ENCODE data around the gene SF3A2.

Gene SF3A2

GRCh38 chr19:2207991-2208860, 28.4 kb upstream of the SF3A2 start:
- Histone ChIP-seq H3K9me3 (ENCODE audit: control extremely low read depth in 1 of 5, control insufficient read depth in 4 of 5, insufficient read depth in 2 of 5, low read depth in 1 of 5, low read length in 4 of 5) (no peaks in the 10 kb centered on the region), H3K4me3 (ENCODE audit: control insufficient read depth in 1 of 7, extremely low read depth in 1 of 7, insufficient read depth in 4 of 7, low read depth in 2 of 7, low read length in 6 of 7) (no peak overlapping the region), H3K4me1 (ENCODE audit: control extremely low read depth in 1 of 4, control insufficient read depth in 4 of 4, insufficient read depth in 4 of 4, low read length in 3 of 4) (no peaks in the 10 kb centered on the region), H3K27me3 (replicated peaks in 2 of 5; ENCODE audit: control insufficient read depth in 4 of 5, insufficient read depth in 5 of 5, low read length in 4 of 5) (no peaks in the 10 kb centered on the region), H3K27ac (ENCODE audit: insufficient read depth in 1 of 2, low read depth in 1 of 2, low read length in 2 of 2, poor library complexity in 1 of 2, severe bottlenecking in 2 of 2) (no peak overlapping the region), H3K36me3 (ENCODE audit: control insufficient read depth in 4 of 4, insufficient read depth in 4 of 4, low read length in 3 of 4) (peaks cover 0 to 85% (median 59%) of the 10 kb centered on the region in 4 experiments)
- WGBS (ENCODE audit: insufficient coverage): 93% methylated on average over 29 of the region's 36 CpGs
- ChIA-PET CTCF (interaction anchor here (1.2 to 1.6 kb wide), 2 partner anchors 8 to 13 kb away, joined by 3 to 6 read pairs; no protein-coding TSS in a partner anchor), POLR2A (interaction anchor here (0.6 kb wide), 1 partner anchor 20 kb away, joined by 3 read pairs; no protein-coding TSS in a partner anchor)
- DNase-seq: peak in 2 of 3 donors; percentile 14 to 25

GRCh38 chr19:2208975-2209374, 27.6 kb upstream of the SF3A2 start:
- DNase-seq: no peak
- POLR2A ChIA-PET: interaction anchor here (0.6 kb wide), 1 partner anchor 21 kb away, joined by 3 read pairs; no protein-coding TSS in a partner anchor
- CTCF ChIA-PET: no interaction called here
- Histone ChIP-seq H3K36me3 (ENCODE audit: control insufficient read depth in 4 of 4, insufficient read depth in 4 of 4, low read length in 3 of 4) (peaks cover 0 to 85% (median 62%) of the 10 kb centered on the region in 4 experiments), H3K9me3 (ENCODE audit: control extremely low read depth in 1 of 5, control insufficient read depth in 4 of 5, insufficient read depth in 2 of 5, low read depth in 1 of 5, low read length in 4 of 5) (no peaks in the 10 kb centered on the region), H3K27me3 (replicated peaks in 2 of 5; ENCODE audit: control insufficient read depth in 4 of 5, insufficient read depth in 5 of 5, low read length in 4 of 5) (no peaks in the 10 kb centered on the region), H3K4me3 (ENCODE audit: control insufficient read depth in 1 of 7, extremely low read depth in 1 of 7, insufficient read depth in 4 of 7, low read depth in 2 of 7, low read length in 6 of 7) (no peak overlapping the region), H3K27ac (ENCODE audit: insufficient read depth in 1 of 2, low read depth in 1 of 2, low read length in 2 of 2, poor library complexity in 1 of 2, severe bottlenecking in 2 of 2) (no peak overlapping the region), H3K4me1 (ENCODE audit: control extremely low read depth in 1 of 4, control insufficient read depth in 4 of 4, insufficient read depth in 4 of 4, low read length in 3 of 4) (no peaks in the 10 kb centered on the region)
- WGBS (ENCODE audit: insufficient coverage): 89% methylated on average over 10 of the region's 10 CpGs

GRCh38 chr19:2209408-2209807, 27.2 kb upstream of the SF3A2 start:
- no peaks in the 10 kb centered on the region for H3K9me3 ChIP-seq (ENCODE audit: control extremely low read depth in 1 of 5, control insufficient read depth in 4 of 5, insufficient read depth in 2 of 5, low read depth in 1 of 5, low read length in 4 of 5)
- CTCF ChIA-PET: no interaction called here
- no peak overlapping the region for H3K4me3 ChIP-seq (ENCODE audit: control insufficient read depth in 1 of 7, extremely low read depth in 1 of 7, insufficient read depth in 4 of 7, low read depth in 2 of 7, low read length in 6 of 7)
- peaks cover under 1 to 85% (median 63%) of the 10 kb centered on the region in 4 experiments for H3K36me3 ChIP-seq (ENCODE audit: control insufficient read depth in 4 of 4, insufficient read depth in 4 of 4, low read length in 3 of 4)
- no peak for DNase-seq
- 96% methylated on average over 10 of the region's 17 CpGs for WGBS (ENCODE audit: insufficient coverage)
- H3K4me1 ChIP-seq (ENCODE audit: control extremely low read depth in 1 of 4, control insufficient read depth in 4 of 4, insufficient read depth in 4 of 4, low read length in 3 of 4): no peaks in the 10 kb centered on the region
- H3K27me3 ChIP-seq (replicated peaks in 2 of 5; ENCODE audit: control insufficient read depth in 4 of 5, insufficient read depth in 5 of 5, low read length in 4 of 5): no peaks in the 10 kb centered on the region
- POLR2A ChIA-PET: no interaction called here
- H3K27ac ChIP-seq (ENCODE audit: insufficient read depth in 1 of 2, low read depth in 1 of 2, low read length in 2 of 2, poor library complexity in 1 of 2, severe bottlenecking in 2 of 2): no peak overlapping the region

- H3K4me1 ChIP-seq (ENCODE audit: control extremely low read depth in 1 of 4, control insufficient read depth in 4 of 4, insufficient read depth in 4 of 4, low read length in 3 of 4): no peaks in the 10 kb centered on the region
- WGBS (ENCODE audit: insufficient coverage): 93% methylated on average over 13 of the region's 21 CpGs
- peaks cover 3 to 87% (median 68%) of the 10 kb centered on the region in 4 experiments for H3K36me3 ChIP-seq (ENCODE audit: control insufficient read depth in 4 of 4, insufficient read depth in 4 of 4, low read length in 3 of 4)
- ChIA-PET CTCF (no interaction called here), POLR2A (no interaction called here)
- no peak overlapping the region for H3K27ac ChIP-seq (ENCODE audit: insufficient read depth in 1 of 2, low read depth in 1 of 2, low read length in 2 of 2, poor library complexity in 1 of 2, severe bottlenecking in 2 of 2)
- H3K4me3 ChIP-seq (ENCODE audit: control insufficient read depth in 1 of 7, extremely low read depth in 1 of 7, insufficient read depth in 4 of 7, low read depth in 2 of 7, low read length in 6 of 7): no peak overlapping the region
- DNase-seq: no peak
- no peaks in the 10 kb centered on the region for H3K27me3 ChIP-seq (replicated peaks in 2 of 5; ENCODE audit: control insufficient read depth in 4 of 5, insufficient read depth in 5 of 5, low read length in 4 of 5)
- H3K9me3 ChIP-seq (ENCODE audit: control extremely low read depth in 1 of 5, control insufficient read depth in 4 of 5, insufficient read depth in 2 of 5, low read depth in 1 of 5, low read length in 4 of 5): no peaks in the 10 kb centered on the region
These were observed 26.4 kb upstream of the SF3A2 start for GRCh38 chr19:2210206-2210605.

GRCh38 chr19:2210987-2211740, 25.5 kb upstream of the SF3A2 start:
- ChIA-PET POLR2A (no interaction called here), CTCF (no interaction called here)
- 99% methylated on average over 33 of the region's 33 CpGs for WGBS (ENCODE audit: insufficient coverage)
- Histone ChIP-seq H3K4me3 (ENCODE audit: control insufficient read depth in 1 of 7, extremely low read depth in 1 of 7, insufficient read depth in 4 of 7, low read depth in 2 of 7, low read length in 6 of 7) (no peak overlapping the region), H3K27me3 (replicated peaks in 2 of 5; ENCODE audit: control insufficient read depth in 4 of 5, insufficient read depth in 5 of 5, low read length in 4 of 5) (no peaks in the 10 kb centered on the region), H3K9me3 (ENCODE audit: control extremely low read depth in 1 of 5, control insufficient read depth in 4 of 5, insufficient read depth in 2 of 5, low read depth in 1 of 5, low read length in 4 of 5) (no peaks in the 10 kb centered on the region), H3K4me1 (ENCODE audit: control extremely low read depth in 1 of 4, control insufficient read depth in 4 of 4, insufficient read depth in 4 of 4, low read length in 3 of 4) (no peaks in the 10 kb centered on the region), H3K36me3 (ENCODE audit: control insufficient read depth in 4 of 4, insufficient read depth in 4 of 4, low read length in 3 of 4) (peaks cover 5 to 94% (median 74%) of the 10 kb centered on the region in 4 experiments), H3K27ac (ENCODE audit: insufficient read depth in 1 of 2, low read depth in 1 of 2, low read length in 2 of 2, poor library complexity in 1 of 2, severe bottlenecking in 2 of 2) (no peak overlapping the region)
- DNase-seq: no peak

- POLR2A ChIA-PET: interaction anchor here (0.6 kb wide), 1 partner anchor 56 kb away, joined by 5 read pairs; no protein-coding TSS in a partner anchor
- WGBS (ENCODE audit: insufficient coverage): 97% methylated on average over 15 of the region's 21 CpGs
- peaks cover 10 to 98% (median 76%) of the 10 kb centered on the region in 4 experiments for H3K36me3 ChIP-seq (ENCODE audit: control insufficient read depth in 4 of 4, insufficient read depth in 4 of 4, low read length in 3 of 4)
These were observed 23.5 kb upstream of the SF3A2 start for GRCh38 chr19:2212861-2213711.

More at GRCh38 chr19:2212861-2213711, 23.5 kb upstream of the SF3A2 start:
- no peak for DNase-seq
- Histone ChIP-seq H3K9me3 (ENCODE audit: control extremely low read depth in 1 of 5, control insufficient read depth in 4 of 5, insufficient read depth in 2 of 5, low read depth in 1 of 5, low read length in 4 of 5) (no peaks in the 10 kb centered on the region), H3K27ac (ENCODE audit: insufficient read depth in 1 of 2, low read depth in 1 of 2, low read length in 2 of 2, poor library complexity in 1 of 2, severe bottlenecking in 2 of 2) (no peak overlapping the region), H3K4me1 (ENCODE audit: control extremely low read depth in 1 of 4, control insufficient read depth in 4 of 4, insufficient read depth in 4 of 4, low read length in 3 of 4) (no peaks in the 10 kb centered on the region), H3K4me3 (ENCODE audit: control insufficient read depth in 1 of 7, extremely low read depth in 1 of 7, insufficient read depth in 4 of 7, low read depth in 2 of 7, low read length in 6 of 7) (no peak overlapping the region), H3K27me3 (replicated peaks in 2 of 5; ENCODE audit: control insufficient read depth in 4 of 5, insufficient read depth in 5 of 5, low read length in 4 of 5) (no peaks in the 10 kb centered on the region)
- CTCF ChIA-PET: interaction anchor here (0.8 to 2.0 kb wide), 4 partner anchors 14 to 57 kb away, joined by 3 to 5 read pairs (median 3); no protein-coding TSS in a partner anchor

Measured in common myeloid progenitor, CD34-positive (primary cell).